ENCODE results near the gene CRY2. TPM values are rescaled to one million over a fixed set of nuclear protein-coding genes. Genes with fewer than 3 reads are reported as not detected.

CRY2 gene
- polyA plus RNA-seq, 1 of the 3 experiments (the other 2 are of a cell fraction), result 6.7 TPM

DNA sequence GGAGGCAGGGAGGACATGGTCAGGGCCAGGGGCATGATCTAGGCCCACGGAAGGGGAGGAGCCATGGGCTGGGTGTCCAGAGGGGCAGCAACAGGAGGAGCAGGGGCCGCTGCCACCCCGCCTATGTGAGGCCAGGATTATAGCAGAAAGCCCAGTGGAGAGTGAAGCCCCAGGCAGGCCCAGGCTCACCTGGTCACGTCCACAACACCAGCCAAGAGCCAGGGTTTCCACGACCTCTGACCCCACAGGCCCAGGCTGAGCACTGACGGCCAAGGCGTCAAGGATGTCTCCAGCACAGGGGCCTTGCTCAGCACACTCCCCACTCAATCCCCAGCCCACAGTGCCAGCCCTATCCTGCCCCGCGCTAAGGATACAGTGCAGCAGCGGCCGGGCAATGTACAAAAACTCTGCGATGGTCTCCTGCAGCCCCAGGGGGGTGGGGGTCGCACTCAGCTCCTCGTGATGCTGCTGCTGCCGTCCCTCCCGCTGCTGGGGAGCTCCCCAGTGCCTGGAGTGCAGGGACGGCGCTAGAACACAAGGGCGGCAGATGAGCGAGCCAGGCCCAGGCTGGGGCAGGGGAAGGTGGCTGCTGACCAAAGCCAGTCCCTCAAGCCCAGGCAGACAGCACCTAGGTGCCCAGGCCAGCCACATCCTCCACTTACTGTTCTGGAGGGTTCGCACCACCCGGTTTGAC is 66.8 kb downstream of the CRY2 start:
- H2AFZ ChIP-seq (ENCODE audit: low read depth), result no peak overlapping the region
- H3K27ac ChIP-seq (ENCODE audit: low read depth in 2 of 2, low read length in 1 of 2), result no peak overlapping the region
- ChIA-PET CTCF (interaction anchor here (2.4 kb wide), 1 partner anchor 42 kb away, joined by 9 read pairs; no protein-coding TSS in a partner anchor), POLR2A (interaction anchor here (1.0 kb wide), 1 partner anchor 41 kb away, joined by 3 read pairs; no protein-coding TSS in a partner anchor)
- 100% methylated on average over 6 of the region's 22 CpGs for WGBS (ENCODE audit: low lambda C conversion rate)
- H3K9me3 ChIP-seq, result no peaks in the 10 kb centered on the region
- no peak overlapping the region for H3K9ac ChIP-seq
- H3K27me3 ChIP-seq (ENCODE audit: insufficient read depth), result no peaks in the 10 kb centered on the region
- DNase-seq, result no peak
- peaks cover 7 to 15% of the 10 kb centered on the region in 2 experiments; a peak in 3 of 4 replicates for H3K4me1 ChIP-seq (ENCODE audit: control insufficient read depth in 1 of 2, insufficient read depth in 2 of 2, low read depth in 1 of 2, low read length in 1 of 2)
- H4K20me1 ChIP-seq (ENCODE audit: insufficient read depth), result no peaks in the 10 kb centered on the region
- TF ChIP-seq, protein P1, sequence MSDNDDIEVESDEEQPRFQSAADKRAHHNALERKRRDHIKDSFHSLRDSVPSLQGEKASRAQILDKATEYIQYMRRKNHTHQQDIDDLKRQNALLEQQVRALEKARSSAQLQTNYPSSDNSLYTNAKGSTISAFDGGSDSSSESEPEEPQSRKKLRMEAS (IDR thresholded peaks at IDR 0.05; ENCODE audit: low read depth), result no peak
- TF ChIP-seq GATA2 (CRISPR knock-in tag; IDR thresholded peaks at IDR 0.05), result no peak
- no peak for TF ChIP-seq GABPA (IDR thresholded peaks at IDR 0.05; ENCODE audit: low read depth)
- no peak for TF ChIP-seq RCOR1 (IDR thresholded peaks at IDR 0.05; ENCODE audit: low read length)
- TF ChIP-seq EZH2phosphoT487 (IDR thresholded peaks at IDR 0.05; ENCODE audit: borderline replicate concordance, low read depth), result no peak
- TF ChIP-seq, protein P2, sequence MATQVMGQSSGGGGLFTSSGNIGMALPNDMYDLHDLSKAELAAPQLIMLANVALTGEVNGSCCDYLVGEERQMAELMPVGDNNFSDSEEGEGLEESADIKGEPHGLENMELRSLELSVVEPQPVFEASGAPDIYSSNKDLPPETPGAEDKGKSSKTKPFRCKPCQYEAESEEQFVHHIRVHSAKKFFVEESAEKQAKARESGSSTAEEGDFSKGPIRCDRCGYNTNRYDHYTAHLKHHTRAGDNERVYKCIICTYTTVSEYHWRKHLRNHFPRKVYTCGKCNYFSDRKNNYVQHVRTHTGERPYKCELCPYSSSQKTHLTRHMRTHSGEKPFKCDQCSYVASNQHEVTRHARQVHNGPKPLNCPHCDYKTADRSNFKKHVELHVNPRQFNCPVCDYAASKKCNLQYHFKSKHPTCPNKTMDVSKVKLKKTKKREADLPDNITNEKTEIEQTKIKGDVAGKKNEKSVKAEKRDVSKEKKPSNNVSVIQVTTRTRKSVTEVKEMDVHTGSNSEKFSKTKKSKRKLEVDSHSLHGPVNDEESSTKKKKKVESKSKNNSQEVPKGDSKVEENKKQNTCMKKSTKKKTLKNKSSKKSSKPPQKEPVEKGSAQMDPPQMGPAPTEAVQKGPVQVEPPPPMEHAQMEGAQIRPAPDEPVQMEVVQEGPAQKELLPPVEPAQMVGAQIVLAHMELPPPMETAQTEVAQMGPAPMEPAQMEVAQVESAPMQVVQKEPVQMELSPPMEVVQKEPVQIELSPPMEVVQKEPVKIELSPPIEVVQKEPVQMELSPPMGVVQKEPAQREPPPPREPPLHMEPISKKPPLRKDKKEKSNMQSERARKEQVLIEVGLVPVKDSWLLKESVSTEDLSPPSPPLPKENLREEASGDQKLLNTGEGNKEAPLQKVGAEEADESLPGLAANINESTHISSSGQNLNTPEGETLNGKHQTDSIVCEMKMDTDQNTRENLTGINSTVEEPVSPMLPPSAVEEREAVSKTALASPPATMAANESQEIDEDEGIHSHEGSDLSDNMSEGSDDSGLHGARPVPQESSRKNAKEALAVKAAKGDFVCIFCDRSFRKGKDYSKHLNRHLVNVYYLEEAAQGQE (IDR thresholded peaks at IDR 0.05; ENCODE audit: low read depth, low read length), result no peak
- no peak for TF ChIP-seq FOSL2 (IDR thresholded peaks at IDR 0.05; ENCODE audit: borderline replicate concordance, low read depth)
- no peak for TF ChIP-seq NFIC (IDR thresholded peaks at IDR 0.05; ENCODE audit: borderline replicate concordance)
- TF ChIP-seq POLR2AphosphoS5 (IDR thresholded peaks at IDR 0.05; ENCODE audit: low read depth, low read length), result no peak
- TF ChIP-seq RFX5 (IDR thresholded peaks at IDR 0.05; ENCODE audit: low read length), result no peak
- TF ChIP-seq, protein P3, sequence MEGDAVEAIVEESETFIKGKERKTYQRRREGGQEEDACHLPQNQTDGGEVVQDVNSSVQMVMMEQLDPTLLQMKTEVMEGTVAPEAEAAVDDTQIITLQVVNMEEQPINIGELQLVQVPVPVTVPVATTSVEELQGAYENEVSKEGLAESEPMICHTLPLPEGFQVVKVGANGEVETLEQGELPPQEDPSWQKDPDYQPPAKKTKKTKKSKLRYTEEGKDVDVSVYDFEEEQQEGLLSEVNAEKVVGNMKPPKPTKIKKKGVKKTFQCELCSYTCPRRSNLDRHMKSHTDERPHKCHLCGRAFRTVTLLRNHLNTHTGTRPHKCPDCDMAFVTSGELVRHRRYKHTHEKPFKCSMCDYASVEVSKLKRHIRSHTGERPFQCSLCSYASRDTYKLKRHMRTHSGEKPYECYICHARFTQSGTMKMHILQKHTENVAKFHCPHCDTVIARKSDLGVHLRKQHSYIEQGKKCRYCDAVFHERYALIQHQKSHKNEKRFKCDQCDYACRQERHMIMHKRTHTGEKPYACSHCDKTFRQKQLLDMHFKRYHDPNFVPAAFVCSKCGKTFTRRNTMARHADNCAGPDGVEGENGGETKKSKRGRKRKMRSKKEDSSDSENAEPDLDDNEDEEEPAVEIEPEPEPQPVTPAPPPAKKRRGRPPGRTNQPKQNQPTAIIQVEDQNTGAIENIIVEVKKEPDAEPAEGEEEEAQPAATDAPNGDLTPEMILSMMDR (IDR thresholded peaks at IDR 0.05), result no peak
- TF ChIP-seq YY1 (IDR thresholded peaks at IDR 0.05; ENCODE audit: low read depth), result no peak
- TF ChIP-seq MEF2A (IDR thresholded peaks at IDR 0.05; ENCODE audit: borderline replicate concordance, low read depth), result no peak
- TF ChIP-seq, protein P4, sequence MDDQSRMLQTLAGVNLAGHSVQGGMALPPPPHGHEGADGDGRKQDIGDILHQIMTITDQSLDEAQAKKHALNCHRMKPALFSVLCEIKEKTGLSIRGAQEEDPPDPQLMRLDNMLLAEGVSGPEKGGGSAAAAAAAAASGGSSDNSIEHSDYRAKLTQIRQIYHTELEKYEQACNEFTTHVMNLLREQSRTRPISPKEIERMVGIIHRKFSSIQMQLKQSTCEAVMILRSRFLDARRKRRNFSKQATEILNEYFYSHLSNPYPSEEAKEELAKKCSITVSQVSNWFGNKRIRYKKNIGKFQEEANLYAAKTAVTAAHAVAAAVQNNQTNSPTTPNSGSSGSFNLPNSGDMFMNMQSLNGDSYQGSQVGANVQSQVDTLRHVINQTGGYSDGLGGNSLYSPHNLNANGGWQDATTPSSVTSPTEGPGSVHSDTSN (IDR thresholded peaks at IDR 0.05), result no peak
- TF ChIP-seq ELF1 (IDR thresholded peaks at IDR 0.05), result no peak
- no peak for TF ChIP-seq NRF1 (IDR thresholded peaks at IDR 0.05; ENCODE audit: low read depth, low read length)
- H3K4me2 ChIP-seq, result no peak overlapping the region
- no peak overlapping the region for H3K4me3 ChIP-seq (ENCODE audit: low read depth in 2 of 2, low read length in 1 of 2)
- H3K36me3 ChIP-seq (replicated peaks in 1 of 2; ENCODE audit: control insufficient read depth in 1 of 2, insufficient read depth in 2 of 2, low read length in 1 of 2), result peaks cover 0 to 41% of the 10 kb centered on the region in 2 experiments
- no peaks in the 10 kb centered on the region for H3K9me2 ChIP-seq
- H3F3A ChIP-seq (replicated peaks; ENCODE audit: insufficient read depth), result peaks cover 3% of the 10 kb centered on the region
- H3K79me2 ChIP-seq (ENCODE audit: insufficient read depth), result peaks cover 19% of the 10 kb centered on the region
